Ovary (tissue), 3 donors: ENCODE data around the gene RCCD1.

ENCODE experiments used
- EP300 ChIP-seq: sonication (generic); formaldehyde crosslinking; IDR thresholded peaks from one replicate; pipeline ENCODE4 v1.6.1; 2017; ENCODE audit warnings: antibody characterized with exemption
- TF ChIP-seq, protein P1 (sequence below), 3 donors: fragments of 450-650 bp in 2 of 3; fragments of 200-600 bp in 1 of 3; IDR thresholded peaks; one replicate each; pipeline versions ENCODE4 v1.5.1 to v1.8.0; 2016 to 2022; ENCODE audit warnings: antibody characterized with exemption in 3 of 3, mild to moderate bottlenecking in 1 of 3
- donor health status: DM: no; HTN: no; CAD: no.

GRCh38 chr15:90954712-90955623 lies at the start of gene RCCD1:
- TF ChIP-seq, protein P1, sequence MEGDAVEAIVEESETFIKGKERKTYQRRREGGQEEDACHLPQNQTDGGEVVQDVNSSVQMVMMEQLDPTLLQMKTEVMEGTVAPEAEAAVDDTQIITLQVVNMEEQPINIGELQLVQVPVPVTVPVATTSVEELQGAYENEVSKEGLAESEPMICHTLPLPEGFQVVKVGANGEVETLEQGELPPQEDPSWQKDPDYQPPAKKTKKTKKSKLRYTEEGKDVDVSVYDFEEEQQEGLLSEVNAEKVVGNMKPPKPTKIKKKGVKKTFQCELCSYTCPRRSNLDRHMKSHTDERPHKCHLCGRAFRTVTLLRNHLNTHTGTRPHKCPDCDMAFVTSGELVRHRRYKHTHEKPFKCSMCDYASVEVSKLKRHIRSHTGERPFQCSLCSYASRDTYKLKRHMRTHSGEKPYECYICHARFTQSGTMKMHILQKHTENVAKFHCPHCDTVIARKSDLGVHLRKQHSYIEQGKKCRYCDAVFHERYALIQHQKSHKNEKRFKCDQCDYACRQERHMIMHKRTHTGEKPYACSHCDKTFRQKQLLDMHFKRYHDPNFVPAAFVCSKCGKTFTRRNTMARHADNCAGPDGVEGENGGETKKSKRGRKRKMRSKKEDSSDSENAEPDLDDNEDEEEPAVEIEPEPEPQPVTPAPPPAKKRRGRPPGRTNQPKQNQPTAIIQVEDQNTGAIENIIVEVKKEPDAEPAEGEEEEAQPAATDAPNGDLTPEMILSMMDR (IDR thresholded peaks at IDR 0.05): no peak
- no peak for TF ChIP-seq EP300
